Raji (cell line): ENCODE results near the gene CHD9.

Source experiments
- POLR2A ChIP-seq: IDR thresholded peaks from 2 replicates; pipeline ENCODE4 v1.6.1; 2011; ENCODE audit warnings: low read depth, low read length, control low read depth; ENCODE audit not compliant: insufficient read depth

CHD9 gene

DNA sequence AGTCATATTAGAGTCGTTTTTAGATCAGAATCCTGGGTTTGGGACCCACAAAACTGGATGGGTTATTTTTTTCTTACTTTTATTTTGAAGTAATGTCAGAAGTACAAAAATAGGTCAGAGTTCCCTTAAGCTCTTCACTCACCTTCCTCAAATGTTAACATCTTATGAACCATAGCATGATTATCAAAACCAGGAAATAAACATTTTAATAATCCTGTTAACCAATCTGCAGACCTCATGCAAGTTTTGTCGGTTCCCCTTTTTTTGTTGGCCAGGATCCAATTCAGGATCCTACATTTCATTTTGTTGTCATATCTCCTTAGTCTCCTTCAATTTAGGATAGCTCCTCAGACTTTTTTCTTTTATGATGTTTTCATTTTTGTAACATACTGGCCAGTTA, 162.0 kb downstream of the CHD9 start:
- TF ChIP-seq POLR2A: no peak

DNA sequence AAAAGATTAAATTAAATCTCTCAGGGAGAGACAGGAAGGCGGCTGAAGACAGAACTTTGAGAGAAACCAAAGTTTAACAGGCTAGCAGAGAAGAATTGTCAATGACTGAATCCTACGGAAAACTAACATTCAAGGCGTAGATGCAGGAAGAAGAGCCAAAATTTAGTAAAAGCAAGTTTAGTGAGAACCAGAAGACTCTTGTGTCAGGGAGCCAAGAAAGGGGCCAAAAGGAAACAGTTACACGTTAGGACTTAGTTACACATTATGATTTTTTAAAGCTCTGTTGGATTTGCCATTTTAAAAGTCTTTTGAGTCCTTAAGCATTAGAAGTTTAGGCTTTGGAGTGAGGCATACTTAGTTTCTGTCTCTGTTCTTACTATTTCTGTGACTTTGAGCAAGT, 164.6 kb downstream of the CHD9 start:
- no peak for TF ChIP-seq POLR2A

DNA sequence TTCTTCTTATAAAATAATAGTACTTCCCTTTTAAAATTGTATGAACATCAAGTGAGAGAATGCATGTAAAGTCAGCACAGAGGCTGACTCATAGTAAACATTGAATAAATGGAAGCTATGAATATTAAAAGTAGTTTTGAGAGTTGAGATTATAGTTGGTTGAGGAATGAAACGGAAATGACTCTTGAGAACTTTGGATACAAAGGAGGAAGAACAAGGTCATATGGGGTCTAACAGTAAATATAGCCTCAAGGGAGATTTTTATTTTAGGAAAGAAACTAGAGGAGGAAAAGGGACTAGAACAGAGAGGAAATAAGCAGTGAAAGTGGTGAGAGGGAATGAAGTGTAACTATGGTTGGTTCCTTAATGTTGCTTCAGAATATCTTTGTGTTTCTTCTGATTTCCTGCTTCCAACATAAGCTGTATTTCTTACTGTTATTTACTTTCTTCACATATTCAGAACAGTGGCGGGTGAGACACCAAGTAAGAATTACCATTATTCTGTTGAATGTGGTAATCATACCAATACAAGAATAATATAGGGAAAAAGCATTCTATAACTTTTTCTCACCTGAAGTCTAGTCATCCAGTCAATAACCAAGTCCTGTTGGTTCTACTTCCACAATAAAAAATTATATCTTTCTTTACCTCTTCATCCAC, 165.1 kb downstream of the CHD9 start:
- TF ChIP-seq POLR2A: no peak

DNA sequence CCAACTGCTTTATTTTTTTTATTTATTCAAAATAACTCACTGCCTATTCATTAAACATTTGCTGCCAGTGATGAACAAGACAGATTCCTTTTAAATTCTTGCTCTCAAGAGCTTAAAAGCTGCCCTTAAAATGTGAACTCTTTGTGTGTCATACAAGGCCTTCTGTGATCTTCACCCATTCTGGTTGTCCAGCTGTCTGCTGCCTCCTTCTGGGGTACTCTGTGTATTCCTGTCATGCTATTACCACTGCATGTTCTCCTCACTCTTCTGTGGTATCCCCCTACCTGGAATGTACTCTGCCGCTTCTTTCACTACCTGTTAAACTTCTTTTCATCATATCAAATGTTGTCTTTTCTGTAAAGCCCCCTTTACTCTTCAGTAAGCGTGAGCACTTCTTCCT, 165.8 kb downstream of the CHD9 start:
- TF ChIP-seq POLR2A: no peak

DNA sequence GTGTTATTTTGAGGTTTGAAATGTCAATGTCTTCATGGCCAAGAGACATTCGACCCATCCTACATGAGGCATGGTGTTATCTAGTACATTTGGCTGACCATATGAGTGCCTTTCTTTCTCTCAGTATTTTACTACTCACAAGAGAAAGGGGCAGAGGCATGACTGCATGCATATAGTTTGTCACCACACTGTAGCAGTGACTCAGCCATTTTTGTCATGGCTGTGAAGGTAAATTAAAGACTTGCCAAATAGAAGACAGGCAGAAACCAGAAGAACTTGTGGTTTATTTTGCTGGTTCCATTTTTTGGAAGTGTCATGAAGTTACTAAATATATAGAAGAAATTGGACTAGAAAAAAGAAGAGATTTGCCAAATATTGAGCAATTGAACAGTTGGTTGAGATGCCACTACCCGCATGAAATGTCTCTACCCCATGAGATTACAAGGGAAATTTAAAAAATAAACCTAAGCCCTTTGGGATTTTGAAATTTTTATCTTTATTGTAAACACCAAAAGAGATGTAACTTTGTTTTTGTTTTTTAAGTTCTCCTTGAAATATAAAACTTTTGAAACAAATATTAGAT, 170.3 kb downstream of the CHD9 start:
- TF ChIP-seq POLR2A: no peak

DNA sequence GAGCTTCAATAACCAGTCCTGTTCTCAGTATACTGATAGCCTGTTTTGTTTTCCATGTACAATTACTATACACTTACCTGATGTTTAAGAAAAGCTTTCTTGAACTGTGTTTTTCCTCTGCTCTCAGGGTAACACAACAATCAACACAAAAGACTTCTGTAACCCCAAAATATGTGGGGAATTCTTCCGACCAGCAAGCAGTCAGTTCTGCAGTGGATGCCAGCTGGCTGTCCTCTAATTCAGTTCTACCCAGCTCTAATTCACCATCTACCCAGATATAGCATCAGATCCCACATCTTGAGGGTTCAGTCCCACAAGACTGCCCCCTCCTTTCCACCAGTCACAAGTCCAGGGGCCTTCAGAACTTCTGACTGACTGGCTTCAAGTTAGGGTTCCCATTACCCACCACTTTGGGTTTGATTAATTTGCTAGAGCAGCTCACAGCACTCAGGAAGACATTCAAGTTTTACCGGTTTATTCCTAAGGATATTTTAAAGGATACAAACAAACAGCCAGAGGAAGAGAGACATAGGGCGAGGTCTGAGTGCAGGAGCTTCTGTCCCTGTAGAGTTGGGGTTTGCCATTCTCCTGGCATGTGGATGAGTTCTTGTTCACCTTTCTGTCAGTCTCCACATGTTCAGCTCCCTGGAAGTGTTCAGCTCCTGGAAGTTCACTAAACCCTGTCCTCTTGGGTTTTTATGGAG, 178.2 kb downstream of the CHD9 start:
- TF ChIP-seq POLR2A: no peak

DNA sequence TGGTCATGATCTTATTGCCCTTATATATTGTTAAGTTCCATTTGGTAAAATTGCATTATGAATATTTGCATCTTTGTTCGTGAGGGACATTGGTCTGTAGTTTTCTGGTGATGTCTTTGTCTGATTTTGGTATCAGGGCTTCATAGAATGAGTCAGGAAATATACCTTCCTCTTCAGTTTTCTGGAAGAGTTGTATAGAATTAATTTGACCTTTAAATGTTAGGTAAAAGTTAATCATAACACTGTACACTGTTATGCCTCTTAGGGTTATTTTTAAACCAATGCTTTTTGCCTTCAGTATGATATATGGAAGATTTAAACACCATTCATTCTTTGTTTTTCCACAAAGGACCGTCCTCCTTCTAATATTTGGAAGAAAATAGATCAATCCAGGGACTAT, 180.0 kb downstream of the CHD9 start:
- TF ChIP-seq POLR2A: no peak

DNA sequence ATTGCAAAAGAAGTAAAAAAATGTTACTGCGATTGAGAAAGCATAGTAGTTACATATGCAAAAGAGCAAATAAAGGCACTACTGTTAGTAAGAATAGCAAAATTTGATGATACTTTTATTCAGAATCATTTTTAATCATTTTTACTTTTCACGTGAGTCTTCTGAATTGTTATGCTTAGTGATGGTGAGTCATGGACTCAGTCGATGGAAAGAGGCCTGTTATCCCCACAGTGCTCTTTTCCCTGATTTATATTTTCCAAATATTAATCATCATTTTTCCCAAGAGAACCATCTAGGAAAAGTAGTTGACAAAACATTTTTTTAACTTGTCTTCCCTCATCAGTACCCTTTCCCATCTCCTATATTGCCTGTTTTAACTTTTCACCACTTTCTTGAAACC, 181.1 kb downstream of the CHD9 start:
- no peak for TF ChIP-seq POLR2A

DNA sequence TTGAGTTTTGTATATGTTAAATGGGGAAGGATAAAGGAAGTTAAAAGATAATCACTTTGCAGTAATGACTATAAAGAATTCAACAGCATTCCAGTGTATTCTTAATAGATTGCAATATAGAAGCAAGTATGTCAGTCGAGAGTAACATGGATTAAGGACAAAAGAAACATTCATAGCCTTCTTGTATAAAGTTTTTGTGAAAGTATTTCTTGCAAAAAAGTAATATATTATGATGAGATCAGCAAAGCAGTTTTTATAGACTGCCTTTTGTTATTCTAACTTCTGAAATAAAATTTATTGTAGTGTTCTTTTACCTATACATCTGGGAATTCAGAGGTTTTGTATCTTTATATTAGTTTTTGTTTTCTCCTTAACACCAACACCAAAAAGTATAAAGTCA, 194.5 kb downstream of the CHD9 start:
- no peak for TF ChIP-seq POLR2A

DNA sequence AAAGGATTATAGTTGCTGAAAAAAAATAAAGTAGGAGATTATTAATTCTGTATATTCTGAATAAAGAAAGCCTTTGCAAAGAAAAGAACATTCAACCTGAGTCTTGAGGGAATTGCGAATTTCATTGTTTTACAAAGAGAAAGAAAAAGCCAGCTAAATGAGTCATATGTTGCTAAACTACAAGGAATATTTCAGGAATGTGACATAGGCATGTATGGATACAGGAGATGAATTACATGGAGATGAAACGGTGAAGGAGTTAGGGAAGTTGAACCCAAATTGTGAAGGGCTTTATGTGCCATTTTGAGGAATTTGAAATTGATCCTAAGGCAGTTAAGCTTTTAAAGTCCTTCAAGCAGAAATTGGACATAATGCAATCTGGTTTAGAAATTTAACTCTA, 202.2 kb downstream of the CHD9 start:
- no peak for TF ChIP-seq POLR2A

DNA sequence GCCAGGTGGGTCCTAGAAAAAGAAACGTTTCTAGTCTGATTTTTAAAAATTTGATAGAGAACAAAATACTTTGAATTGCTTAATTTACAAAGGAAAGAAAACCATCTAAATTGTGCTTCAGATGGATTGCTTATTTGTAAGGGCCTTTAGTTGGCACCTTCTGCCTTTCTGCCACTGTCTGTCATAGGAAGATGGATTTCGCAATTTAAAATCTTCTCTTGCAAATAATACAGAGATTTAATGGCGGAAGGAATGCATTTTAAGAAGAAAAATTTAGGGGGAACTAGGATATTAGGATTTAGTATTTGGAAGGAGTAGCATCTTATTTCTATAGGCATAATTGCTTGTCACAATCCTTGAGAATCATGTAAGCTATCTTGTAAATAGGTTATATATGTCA, 204.0 kb downstream of the CHD9 start:
- TF ChIP-seq POLR2A: no peak

DNA sequence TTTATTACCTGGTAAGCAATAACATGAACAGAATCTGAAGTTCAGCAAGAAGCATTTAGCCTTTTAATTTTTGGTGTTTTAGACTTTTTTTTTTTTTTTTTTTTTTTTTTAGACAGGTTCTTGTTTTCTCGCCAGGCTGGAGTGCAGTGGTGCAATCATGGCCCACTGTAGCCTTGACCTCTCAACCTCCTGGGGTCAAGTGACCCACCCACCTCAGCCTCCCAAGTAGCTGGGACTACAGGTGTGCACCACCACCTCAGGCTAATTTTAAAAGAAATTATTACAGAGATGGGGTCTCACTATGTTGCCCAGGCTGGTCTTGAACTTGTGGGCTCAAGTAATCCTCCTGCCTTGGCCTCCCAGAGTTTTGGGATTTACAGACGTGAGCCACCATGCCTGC, 206.5 kb downstream of the CHD9 start:
- no peak for TF ChIP-seq POLR2A

DNA sequence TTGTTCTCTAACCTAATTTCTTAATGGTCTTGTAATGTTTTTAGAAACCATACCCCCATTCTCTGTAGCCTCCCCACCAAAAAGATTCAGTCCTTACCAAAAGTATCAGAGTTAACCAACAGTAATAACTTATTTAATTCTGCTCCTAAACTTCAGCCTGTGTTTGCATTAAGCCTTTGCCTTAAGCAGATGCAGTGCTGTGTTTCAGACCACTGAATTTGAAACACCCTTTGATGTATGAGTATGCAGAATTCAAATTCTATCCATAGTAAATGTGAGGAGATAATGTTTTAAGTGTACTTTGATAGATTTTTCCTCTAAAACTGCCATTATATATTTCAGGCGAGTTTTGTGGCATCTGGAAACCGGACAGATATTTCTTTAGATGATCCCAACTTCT, 207.9 kb downstream of the CHD9 start:
- no peak for TF ChIP-seq POLR2A

DNA sequence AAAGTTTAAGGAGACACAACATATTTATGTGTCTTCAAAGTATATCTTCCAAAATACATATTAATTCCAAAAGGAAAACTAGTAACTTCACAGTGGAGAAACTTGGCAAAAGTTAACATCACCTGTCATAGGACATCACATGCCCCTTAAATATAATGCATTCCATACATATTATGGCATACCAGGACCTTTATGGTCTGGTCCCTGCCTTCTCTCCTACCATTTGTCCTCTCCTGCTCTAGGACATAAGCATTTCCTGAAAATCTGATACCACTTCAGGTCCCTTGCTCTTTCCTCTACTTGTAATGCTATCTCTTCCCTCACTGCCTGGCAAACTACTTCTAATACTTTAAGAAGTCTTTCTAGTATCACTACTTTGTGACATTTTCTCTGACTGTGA, 211.4 kb downstream of the CHD9 start:
- no peak for TF ChIP-seq POLR2A

DNA sequence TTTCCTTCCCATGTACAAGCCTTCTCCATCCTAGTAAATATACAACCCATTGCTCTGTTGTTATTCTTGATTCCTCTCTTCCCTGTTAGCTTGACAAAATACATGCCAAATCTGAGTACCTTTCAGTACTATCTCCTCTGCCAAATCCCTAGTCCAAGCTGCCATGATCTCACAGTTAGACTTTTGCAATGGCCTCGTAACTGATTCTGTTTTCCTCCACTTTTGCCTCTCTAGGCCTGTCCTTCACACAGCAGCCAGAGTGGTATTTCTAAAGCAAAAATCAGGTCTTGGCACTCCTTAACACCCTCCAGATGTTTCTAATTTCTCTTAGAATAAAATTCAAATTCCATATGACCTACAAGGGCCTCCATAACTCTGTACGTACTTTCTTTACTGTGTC, 226.5 kb downstream of the CHD9 start:
- no peak for TF ChIP-seq POLR2A

DNA sequence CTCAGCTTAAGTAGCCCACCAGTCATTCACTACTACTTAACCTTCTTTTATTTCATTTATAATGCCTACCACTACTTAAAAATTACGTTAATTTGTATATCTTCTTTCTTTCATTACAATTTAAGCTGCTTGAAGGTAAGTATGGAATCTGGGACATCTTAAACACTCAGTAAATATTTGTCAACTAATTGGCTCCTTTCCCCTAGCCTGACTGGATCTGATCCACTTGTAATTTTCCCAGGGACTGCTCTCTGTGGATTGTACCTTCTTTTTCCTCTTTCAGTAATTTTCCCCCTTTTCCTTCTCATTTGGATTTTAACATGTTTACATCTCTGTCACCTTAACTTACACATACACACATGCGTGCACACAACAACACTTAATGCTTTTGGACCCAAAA, 227.1 kb downstream of the CHD9 start:
- no peak for TF ChIP-seq POLR2A
